HAP-1 (cell line): Measurements from ENCODE around the gene NRDE2.

Experiments
- DNase-seq, 2 experiments: peaks; one replicate each; pipeline ENCODE4 v3.0.0-alpha.2; 2016 to 2020; ENCODE audit warnings: low spot score in 2 of 2
- H3K27me3 ChIP-seq: fragments of 250-450 bp; sonication (Bioruptor Pico); 2 replicates; pipeline ENCODE4 v1.5.1; 2020; ENCODE audit warnings: low read depth, mild to moderate bottlenecking, moderate library complexity
- H3K36me3 ChIP-seq: fragments of 250-450 bp; sonication (Bioruptor Pico); replicated peaks from 2 replicates; pipeline ENCODE4 v1.5.1; 2020; ENCODE audit warnings: mild to moderate bottlenecking
- H3K4me1 ChIP-seq: fragments of 250-450 bp; sonication (Bioruptor Pico); 2 replicates; pipeline ENCODE4 v1.5.1; 2020; ENCODE audit warnings: mild to moderate bottlenecking
- H3K4me3 ChIP-seq: fragments of 250-450 bp; sonication (Bioruptor Pico); 2 replicates; pipeline ENCODE4 v1.5.1; 2020; ENCODE audit warnings: mild to moderate bottlenecking, moderate library complexity
- H3K9me3 ChIP-seq: fragments of 250-450 bp; sonication (Bioruptor Pico); 2 replicates; pipeline ENCODE4 v1.5.1; 2020; ENCODE audit warnings: mild to moderate bottlenecking, moderate library complexity
- in situ Hi-C: fragments of 300-500 bp; cut with MboI; formaldehyde crosslinking; loops from 3 replicates; pipeline ENCODE4 v1.14.3; 2020; ENCODE audit warnings: low sequenced_read_pairs, inconsistent platforms, mixed read lengths

NRDE2 gene

DNA sequence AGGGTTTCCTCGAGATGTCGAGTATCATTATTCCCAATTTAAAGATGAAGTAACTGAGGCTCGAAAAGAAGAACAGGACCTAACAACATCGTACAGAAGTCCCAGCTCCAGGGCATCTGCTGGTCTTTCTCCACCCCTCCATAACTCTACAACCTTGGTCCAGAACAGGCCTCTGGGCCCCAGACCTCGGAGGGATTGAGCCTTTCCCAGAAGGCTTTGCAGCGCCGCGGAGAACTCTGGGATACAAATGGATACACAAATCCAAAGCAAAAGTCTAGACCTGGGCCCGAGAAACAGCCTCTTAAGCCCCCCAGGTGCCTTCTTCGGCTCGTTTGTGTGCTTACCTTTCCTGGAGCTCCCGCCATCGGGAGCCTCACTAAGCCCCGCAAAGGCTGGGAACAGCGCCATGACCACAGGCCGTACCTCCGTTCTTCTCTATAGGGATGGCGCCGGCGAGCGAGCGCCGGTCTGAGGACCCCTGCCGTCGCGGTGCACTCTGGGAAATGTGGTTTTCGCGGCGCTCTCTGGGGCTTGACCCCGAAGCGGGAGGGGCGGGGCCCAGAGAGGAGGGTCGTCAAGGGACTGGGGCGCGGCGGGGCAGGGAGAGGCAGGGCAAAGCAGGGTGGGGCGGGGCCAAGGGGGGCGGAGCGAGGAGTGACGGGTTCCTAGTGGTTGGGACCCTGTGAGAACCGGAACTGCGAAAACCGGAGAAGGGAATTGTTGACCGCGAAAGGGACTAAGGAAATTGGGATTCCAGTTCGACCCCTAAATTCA, at the start of gene NRDE2:
Gene NRDE2 (minus strand): TSS at position 445 of the 774 bp plus-strand sequence. CDS start 37 bp downstream, at position 408.
- no peaks in the 10 kb centered on the region for H3K36me3 ChIP-seq
- H3K9me3 ChIP-seq: no peaks in the 10 kb centered on the region
- H3K4me1 ChIP-seq: peaks cover 9% of the 10 kb centered on the region
- in situ Hi-C loops: no loop called here
- peaks cover 11% of the 10 kb centered on the region for H3K27me3 ChIP-seq
- peak within 1 kb of the TSS; percentile 53 for H3K4me3 ChIP-seq
- peak; percentile 93 to 100 for DNase-seq

- in situ Hi-C loops: no loop called here
- H3K4me3 ChIP-seq: no peak overlapping the region
- no peaks in the 10 kb centered on the region for H3K27me3 ChIP-seq
- no peak for DNase-seq
- H3K4me1 ChIP-seq: no peaks in the 10 kb centered on the region
- no peaks in the 10 kb centered on the region for H3K36me3 ChIP-seq
- H3K9me3 ChIP-seq: peaks cover 4% of the 10 kb centered on the region; the same call in 1 of the 2 replicates
Measured at GRCh38 chr14:90381011-90381786, 49.5 kb upstream of the NRDE2 start.

- no peaks in the 10 kb centered on the region for H3K36me3 ChIP-seq
- H3K9me3 ChIP-seq: peaks cover 4% of the 10 kb centered on the region; the same call in 1 of the 2 replicates
- no peak for DNase-seq
Measured at GRCh38 chr14:90379106-90379505, 47.4 kb upstream of the NRDE2 start.

GRCh38 chr14:90378249-90378648, 46.5 kb upstream of the NRDE2 start:
- no peak overlapping the region for H3K4me3 ChIP-seq
- DNase-seq: no peak
- no peaks in the 10 kb centered on the region for H3K27me3 ChIP-seq
- H3K4me1 ChIP-seq: peaks cover 6% of the 10 kb centered on the region
- H3K9me3 ChIP-seq: peaks cover 4% of the 10 kb centered on the region; the same call in 1 of the 2 replicates
- in situ Hi-C loops: no loop called here
- H3K36me3 ChIP-seq: no peaks in the 10 kb centered on the region

More at GRCh38 chr14:90379106-90379505, 47.4 kb upstream of the NRDE2 start:
- in situ Hi-C loops: no loop called here
- no peaks in the 10 kb centered on the region for H3K27me3 ChIP-seq
- H3K4me1 ChIP-seq: peaks cover 6% of the 10 kb centered on the region
- no peak overlapping the region for H3K4me3 ChIP-seq

- DNase-seq: no peak
- in situ Hi-C loops: no loop called here
- Histone ChIP-seq H3K4me3 (no peak overlapping the region), H3K9me3 (no peaks in the 10 kb centered on the region), H3K4me1 (peaks cover 6% of the 10 kb centered on the region), H3K36me3 (no peaks in the 10 kb centered on the region), H3K27me3 (no peaks in the 10 kb centered on the region)
Measured at GRCh38 chr14:90375934-90376333, 44.2 kb upstream of the NRDE2 start.

DNA sequence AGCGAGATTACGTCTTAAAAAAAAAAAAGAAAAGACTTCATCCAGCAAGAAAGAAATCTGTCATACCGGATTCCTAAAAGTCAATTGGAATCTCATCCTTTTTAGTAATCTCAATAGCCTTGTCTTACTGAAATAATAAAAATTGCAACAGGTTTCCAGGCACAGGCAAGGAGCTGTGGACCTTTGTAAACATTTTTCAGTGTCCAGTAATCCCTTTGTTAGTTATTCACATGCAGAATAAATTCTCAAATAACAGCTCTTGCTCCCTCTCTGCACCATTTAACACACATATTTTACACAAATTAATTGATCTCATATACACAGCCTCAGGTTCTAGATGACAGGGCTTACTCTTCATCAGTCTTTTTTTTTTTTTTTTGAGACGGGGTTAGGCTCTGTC, 43.1 kb upstream of the NRDE2 start:
- in situ Hi-C loops: no loop called here
- no peaks in the 10 kb centered on the region for H3K36me3 ChIP-seq
- H3K27me3 ChIP-seq: no peaks in the 10 kb centered on the region
- peak in 1 of 2 experiments; percentile 66 for DNase-seq
- no peak overlapping the region for H3K4me3 ChIP-seq
- peaks cover 6% of the 10 kb centered on the region for H3K4me1 ChIP-seq
- no peaks in the 10 kb centered on the region for H3K9me3 ChIP-seq

GRCh38 chr14:90373887-90374286, 42.1 kb upstream of the NRDE2 start:
- H3K9me3 ChIP-seq: no peaks in the 10 kb centered on the region
- H3K4me3 ChIP-seq: no peak overlapping the region
- H3K4me1 ChIP-seq: peaks cover 6% of the 10 kb centered on the region
- H3K36me3 ChIP-seq: no peaks in the 10 kb centered on the region
- in situ Hi-C loops: no loop called here
- no peaks in the 10 kb centered on the region for H3K27me3 ChIP-seq
- no peak for DNase-seq

DNA sequence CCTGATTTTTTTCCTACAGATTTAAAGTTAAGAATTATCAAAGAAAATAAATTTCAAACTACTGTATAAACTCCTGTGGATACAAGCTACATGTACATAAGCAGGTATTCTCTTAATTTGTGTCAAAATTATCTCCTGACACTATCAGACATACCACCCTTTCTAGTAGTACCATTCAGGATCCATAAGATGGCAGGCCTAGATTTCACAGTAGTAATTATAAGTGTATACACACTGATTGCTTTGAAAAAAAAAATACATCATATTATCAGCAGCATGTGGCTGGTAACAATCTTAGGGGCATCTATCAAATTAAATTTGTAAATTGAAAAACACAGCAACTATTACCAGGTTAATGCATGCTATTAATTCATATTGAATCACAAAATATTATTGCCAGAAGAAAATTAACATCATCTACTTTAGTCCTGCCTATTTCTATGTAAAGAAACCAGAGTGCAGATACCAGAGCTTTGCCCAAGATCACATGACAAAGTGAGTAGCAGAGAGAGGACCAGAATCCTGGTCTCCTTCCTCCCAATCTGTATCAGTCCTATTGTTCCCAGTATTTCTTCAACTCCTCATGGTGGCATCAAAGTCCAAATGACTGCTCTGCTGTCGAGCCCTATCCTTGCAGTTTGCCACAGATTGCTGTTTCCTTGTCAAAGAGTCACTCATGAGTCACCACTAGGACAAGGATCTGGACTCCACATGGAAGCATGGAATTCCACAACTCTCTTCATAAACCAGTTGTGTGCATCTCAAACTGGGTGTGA, 37.4 kb upstream of the NRDE2 start:
- in situ Hi-C loops: no loop called here
- DNase-seq: no peak
- no peaks in the 10 kb centered on the region for H3K9me3 ChIP-seq
- H3K4me3 ChIP-seq: no peak overlapping the region
- no peaks in the 10 kb centered on the region for H3K36me3 ChIP-seq
- H3K4me1 ChIP-seq: no peaks in the 10 kb centered on the region
- peaks cover 4% of the 10 kb centered on the region; the same call in 1 of the 2 replicates for H3K27me3 ChIP-seq

DNA sequence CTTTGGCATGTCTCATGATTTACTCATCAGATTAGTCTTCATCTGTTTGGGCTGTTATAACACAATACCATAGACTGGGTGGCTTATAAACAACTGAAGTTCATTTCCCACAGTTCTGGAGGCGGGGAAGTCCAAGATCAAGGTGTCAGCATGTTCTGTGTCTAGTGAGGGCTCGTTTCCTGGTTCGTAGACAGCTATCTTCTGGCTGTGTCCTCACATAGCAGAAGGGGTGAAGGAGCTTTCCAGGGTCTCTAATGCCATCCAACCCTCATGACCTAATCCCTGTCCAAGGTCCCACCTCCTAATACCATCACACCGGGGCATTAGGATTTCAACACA, 30.8 kb upstream of the NRDE2 start:
- in situ Hi-C loops: no loop called here
- Histone ChIP-seq H3K4me1 (no peaks in the 10 kb centered on the region), H3K27me3 (peaks cover 4% of the 10 kb centered on the region; the same call in 1 of the 2 replicates), H3K36me3 (no peaks in the 10 kb centered on the region), H3K4me3 (no peak overlapping the region), H3K9me3 (no peaks in the 10 kb centered on the region)
- DNase-seq: no peak

GRCh38 chr14:90361865-90362557, 30.3 kb upstream of the NRDE2 start:
- in situ Hi-C loops: no loop called here
- peaks cover 4% of the 10 kb centered on the region; the same call in 1 of the 2 replicates for H3K27me3 ChIP-seq
- no peak for DNase-seq
- no peak overlapping the region for H3K4me3 ChIP-seq
- no peaks in the 10 kb centered on the region for H3K36me3 ChIP-seq
- H3K4me1 ChIP-seq: no peaks in the 10 kb centered on the region
- no peaks in the 10 kb centered on the region for H3K9me3 ChIP-seq

GRCh38 chr14:90358359-90358758, 26.6 kb upstream of the NRDE2 start:
- Histone ChIP-seq H3K4me1 (0 out of 2 replicates have a peak, but pooled peaks cover 5% of the 10 kb centered on the region), H3K4me3 (no peak overlapping the region), H3K36me3 (no peaks in the 10 kb centered on the region), H3K9me3 (no peaks in the 10 kb centered on the region), H3K27me3 (no peaks in the 10 kb centered on the region; the same call in 1 of the 2 replicates)
- no peak for DNase-seq
- in situ Hi-C loops: no loop called here

DNA sequence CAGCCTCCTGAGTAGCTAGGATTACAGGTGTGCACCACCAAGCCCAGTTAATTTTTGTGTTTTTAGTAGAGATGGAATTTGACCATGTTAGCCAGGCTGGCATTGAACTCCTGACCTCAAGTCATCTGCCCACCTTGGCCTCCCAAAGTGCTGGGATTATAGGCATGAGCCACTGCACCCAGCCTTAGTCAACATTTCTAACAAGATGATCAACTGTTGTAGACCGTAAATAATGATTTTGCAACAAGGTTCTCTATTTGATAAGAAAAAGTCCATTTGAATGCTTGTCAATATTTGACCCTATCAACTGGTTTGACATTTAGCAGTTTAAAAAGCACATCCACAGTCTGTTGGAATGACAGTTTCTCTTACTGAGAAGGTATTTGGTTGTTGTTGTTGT, 25.2 kb upstream of the NRDE2 start:
- no peak for DNase-seq
- H3K36me3 ChIP-seq: no peaks in the 10 kb centered on the region
- H3K4me1 ChIP-seq: 0 out of 2 replicates have a peak, but pooled peaks cover 5% of the 10 kb centered on the region
- H3K27me3 ChIP-seq: no peaks in the 10 kb centered on the region
- in situ Hi-C loops: no loop called here
- no peaks in the 10 kb centered on the region for H3K9me3 ChIP-seq
- H3K4me3 ChIP-seq: no peak overlapping the region
